ENCODE results near the gene ANO7.

ANO7 gene, protein sequence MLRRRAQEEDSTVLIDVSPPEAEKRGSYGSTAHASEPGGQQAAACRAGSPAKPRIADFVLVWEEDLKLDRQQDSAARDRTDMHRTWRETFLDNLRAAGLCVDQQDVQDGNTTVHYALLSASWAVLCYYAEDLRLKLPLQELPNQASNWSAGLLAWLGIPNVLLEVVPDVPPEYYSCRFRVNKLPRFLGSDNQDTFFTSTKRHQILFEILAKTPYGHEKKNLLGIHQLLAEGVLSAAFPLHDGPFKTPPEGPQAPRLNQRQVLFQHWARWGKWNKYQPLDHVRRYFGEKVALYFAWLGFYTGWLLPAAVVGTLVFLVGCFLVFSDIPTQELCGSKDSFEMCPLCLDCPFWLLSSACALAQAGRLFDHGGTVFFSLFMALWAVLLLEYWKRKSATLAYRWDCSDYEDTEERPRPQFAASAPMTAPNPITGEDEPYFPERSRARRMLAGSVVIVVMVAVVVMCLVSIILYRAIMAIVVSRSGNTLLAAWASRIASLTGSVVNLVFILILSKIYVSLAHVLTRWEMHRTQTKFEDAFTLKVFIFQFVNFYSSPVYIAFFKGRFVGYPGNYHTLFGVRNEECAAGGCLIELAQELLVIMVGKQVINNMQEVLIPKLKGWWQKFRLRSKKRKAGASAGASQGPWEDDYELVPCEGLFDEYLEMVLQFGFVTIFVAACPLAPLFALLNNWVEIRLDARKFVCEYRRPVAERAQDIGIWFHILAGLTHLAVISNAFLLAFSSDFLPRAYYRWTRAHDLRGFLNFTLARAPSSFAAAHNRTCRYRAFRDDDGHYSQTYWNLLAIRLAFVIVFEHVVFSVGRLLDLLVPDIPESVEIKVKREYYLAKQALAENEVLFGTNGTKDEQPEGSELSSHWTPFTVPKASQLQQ

DNA sequence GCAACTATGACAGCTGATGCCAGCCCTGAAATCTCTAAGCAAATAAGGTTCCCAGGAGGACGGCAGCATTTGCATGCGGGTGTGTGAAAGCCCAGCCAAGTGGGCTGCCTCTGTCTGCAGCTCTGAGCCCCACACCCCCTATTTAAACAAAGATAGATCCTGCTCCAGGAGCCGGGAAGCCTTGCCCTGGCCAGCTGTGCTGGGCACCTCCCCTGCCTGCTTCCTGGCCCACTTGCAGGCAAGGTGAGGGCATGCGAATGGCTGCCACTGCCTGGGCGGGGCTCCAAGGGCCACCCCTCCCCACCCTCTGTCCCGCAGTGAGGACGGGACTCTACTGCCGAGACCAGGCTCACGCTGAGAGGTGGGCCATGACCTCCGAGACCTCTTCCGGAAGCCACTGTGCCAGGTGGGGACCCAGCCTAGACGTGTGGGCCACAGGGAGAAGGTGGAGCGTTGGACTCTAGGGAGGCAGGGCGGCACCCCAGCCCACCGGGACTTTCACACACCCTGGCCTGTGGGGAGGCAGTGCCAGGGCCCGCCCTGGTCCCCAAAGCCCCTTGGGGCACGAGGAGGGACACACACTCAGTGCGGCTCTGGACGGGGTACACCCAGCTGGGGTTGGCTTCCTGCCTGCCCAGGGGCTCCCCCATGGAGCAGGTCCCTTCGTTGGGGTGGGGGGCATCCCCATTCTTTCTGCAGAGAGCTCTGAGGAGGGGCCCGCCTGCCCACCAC lies at the start of gene ANO7:
Gene ANO7, plus strand, starts transcription at position 317 of the 732 bp plus-strand sequence. CDS start 1,387 bp downstream, outside the sequence.
- peak; percentile 8 for DNase-seq (ENCODE audit: low spot score)

DNA sequence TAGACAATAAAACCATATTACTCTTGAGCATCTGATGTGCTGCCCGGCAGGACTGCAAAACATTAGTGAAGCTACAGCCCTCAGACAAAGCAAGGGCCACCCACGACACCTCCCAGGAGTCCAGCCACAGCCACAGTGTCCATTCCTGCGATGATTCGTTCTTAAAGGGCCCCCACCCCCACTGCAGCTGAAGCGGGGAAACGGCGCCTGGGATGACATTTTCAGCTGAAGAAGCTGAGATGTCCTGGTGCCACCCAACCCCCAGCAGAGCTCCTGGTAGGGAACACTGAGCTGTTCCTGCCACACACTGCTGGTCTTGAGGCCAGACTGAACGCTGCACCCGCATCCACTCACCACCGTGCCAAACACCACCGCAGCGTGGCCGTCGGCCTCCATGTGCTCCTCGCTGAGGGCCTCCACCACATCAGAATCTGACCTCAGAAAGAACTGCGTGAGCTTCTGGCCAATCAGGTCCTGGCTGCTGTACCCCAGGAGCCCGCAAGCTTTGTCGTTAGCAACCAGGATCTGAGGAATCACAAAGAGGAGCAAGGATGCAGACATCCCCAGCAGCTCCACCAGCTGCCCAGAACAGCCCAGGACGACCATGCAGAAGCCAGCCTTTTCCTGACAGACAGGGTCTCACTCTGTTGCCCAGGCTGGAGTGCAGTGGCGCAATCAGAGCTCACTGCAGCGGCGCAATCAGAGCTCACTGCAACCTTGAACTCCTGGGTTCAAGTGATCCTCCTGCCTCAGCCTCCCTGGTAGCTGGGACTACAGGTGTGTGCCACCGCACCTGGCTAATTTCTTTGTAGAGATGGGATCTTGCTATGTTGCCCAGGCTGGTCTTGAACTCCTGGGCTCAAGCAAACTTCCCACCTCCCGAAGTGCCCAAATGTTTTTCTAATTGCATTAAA lies 48.7 kb upstream of the ANO7 start:
- DNase-seq (ENCODE audit: low spot score): no peak

GRCh38 chr2:241140445-241140840 lies 48.0 kb upstream of the ANO7 start:
- no peak for DNase-seq (ENCODE audit: low spot score)

DNA sequence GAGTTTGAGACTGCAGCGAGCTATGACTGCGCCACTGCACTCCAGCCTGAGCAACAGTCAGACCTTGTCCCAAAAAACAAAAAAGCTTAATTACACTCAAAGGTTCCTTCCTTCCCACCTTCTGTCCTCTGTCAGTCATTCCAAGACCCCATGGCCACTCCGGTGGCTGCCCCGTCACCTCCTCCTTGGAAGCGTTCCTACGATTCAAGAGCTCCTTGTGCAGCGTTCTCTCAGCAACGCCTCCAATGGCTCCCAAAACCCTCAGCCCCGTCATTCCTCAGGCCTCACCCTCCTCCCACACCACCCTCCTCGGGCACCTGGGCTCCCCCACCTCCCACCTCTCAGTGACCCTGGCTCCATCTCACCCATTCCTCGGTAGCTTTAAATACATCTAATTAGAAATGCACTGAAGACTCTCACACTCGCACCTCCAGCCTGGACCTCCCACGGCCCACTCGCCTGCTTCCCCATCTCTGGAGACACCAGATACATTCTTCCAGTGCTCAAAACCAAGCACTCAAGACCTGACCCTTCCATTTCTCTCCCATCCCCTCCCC lies 47.2 kb upstream of the ANO7 start:
- no peak for DNase-seq (ENCODE audit: low spot score)

- no peak for DNase-seq (ENCODE audit: low spot score)
These were observed 46.4 kb upstream of the ANO7 start for GRCh38 chr2:241142063-241142462.

DNA sequence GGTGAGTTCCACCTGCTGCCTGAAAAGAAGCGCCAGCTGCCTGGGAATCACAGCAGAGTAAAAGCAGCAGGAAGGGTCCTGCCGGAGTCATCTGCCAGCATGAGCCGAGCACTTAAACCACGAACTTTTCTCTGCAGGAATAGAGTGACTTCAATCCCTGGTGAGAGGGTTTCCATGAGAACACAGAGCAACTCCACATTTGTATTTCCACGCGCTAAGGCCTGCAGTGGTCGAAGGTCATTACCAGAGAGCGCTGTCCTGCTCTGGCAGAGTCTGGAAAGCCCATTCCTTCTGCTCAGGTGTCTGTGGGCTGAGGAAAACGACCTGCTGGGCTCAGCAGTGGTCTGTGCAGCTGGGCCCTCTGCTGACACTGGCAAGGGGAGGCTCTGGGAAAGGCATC lies 45.9 kb upstream of the ANO7 start:
- DNase-seq (ENCODE audit: low spot score): no peak

DNA sequence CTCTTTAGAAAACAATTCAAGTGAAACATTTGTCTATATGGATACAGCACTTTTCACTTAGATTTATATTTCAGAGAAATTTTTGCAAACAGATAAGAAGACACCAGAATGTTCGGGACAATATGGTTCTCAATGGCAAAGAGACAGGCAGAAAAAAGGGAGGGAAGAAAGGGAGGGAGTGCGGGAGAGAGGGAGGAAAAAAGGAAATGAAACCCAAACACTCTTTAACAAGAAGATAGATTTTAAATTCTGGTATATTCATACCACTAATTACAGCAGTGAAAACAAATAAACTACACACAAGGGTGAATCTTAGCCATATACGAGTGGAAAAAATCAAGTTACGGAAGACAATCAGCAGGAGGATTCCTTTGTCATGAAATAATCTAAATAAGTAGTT lies 42.2 kb upstream of the ANO7 start:
- DNase-seq (ENCODE audit: low spot score): no peak

DNA sequence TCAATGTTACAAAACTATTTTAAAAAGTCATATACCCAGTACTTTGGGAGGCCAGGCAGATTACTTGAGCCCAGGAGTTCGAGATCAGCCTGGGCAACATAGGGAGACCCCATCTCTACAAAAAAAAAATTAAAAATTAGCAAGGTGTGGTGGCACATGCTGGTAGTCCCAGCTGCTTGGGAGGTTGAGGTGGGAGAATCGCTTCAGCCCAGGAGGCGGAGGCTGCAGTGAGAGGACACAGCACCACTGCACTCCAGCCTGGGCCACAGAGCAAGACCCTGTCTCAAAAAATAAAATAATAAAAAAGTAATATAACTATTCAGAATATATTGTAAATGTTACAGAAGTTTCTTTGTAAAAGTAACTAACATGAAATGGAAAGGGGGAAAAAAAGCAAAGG lies 41.1 kb upstream of the ANO7 start:
- DNase-seq (ENCODE audit: low spot score): no peak

DNA sequence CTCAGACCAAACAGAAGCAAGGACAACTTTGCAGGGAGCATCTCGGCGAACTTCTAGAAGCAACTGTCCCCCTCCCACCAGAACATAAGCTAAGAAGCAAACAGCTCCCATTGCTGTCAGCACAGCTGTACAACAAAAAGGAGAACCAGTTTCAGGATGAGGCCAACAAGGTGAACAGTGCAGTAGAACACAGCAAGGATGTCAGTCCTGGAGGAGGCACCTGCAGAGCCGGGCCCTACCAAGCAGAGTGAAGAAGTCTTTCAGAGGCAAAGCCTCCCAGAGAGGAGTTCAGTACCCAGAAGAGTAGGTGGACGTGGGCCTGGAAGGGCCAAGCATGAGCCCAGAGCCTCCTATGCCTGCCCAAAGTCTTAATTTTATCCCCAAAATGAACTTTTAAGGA lies 40.2 kb upstream of the ANO7 start:
- DNase-seq (ENCODE audit: low spot score): no peak

GRCh38 chr2:241148891-241149674 lies 39.4 kb upstream of the ANO7 start, which contains the start of gene PASK:
PASK (minus strand) TSS chr2:241149472; CDS start chr2:241143032, 6,440 bp downstream.
- peak; percentile 98 for DNase-seq (ENCODE audit: low spot score)

- DNase-seq (ENCODE audit: low spot score): no peak
These were observed 38.9 kb upstream of the ANO7 start for GRCh38 chr2:241149675-241149924.

- DNase-seq (ENCODE audit: low spot score): peak; percentile 99
These were observed 38.4 kb upstream of the ANO7 start, which contains the start of gene PPP1R7 for GRCh38 chr2:241149925-241150659. PPP1R7 (plus strand) TSS chr2:241150467; CDS start chr2:241150496, 29 bp downstream.

GRCh38 chr2:241150660-241151530 lies 37.6 kb upstream of the ANO7 start:
- no peak for DNase-seq (ENCODE audit: low spot score)

DNA sequence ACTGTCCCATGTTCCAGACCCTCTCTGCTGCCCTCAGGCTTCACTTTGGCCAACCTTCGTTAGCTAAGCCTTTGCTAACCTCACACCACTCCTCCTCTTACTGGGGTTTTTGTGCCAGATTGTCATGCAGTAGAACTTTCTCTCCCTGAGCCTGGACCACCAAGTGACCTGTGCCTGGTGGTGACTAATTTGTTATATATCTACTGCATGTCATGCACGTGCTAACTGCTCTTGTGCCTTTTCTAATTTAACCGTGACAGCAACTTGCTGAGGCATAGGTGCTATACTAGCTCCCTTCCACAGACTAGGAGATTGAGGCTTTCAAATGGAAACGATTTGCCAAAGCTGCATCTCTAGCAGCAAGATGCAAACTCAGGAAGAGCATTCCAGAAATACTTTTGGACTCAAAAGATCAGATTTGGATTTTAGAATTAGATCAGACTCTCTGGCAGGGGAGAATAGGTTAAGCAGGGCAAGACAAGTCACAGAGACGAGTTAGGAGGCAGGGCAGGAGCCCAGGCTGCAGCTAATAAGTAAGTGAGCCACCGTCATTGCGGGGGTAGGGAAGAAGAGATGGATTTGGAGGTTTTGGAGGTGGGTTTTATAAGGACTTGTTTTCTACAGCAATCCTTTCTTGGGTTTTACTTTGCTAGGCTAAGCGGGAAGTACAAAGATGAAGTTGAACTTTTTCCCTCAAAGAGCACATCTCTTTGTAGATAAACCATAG lies 36.4 kb upstream of the ANO7 start:
- no peak for DNase-seq (ENCODE audit: low spot score)

GRCh38 chr2:241153616-241154015 lies 34.9 kb upstream of the ANO7 start:
- DNase-seq (ENCODE audit: low spot score): no peak

- no peak for DNase-seq (ENCODE audit: low spot score)
These were observed 33.6 kb upstream of the ANO7 start for GRCh38 chr2:241154915-241155314.

GRCh38 chr2:241155936-241156335 lies 32.5 kb upstream of the ANO7 start:
- no peak for DNase-seq (ENCODE audit: low spot score)

- no peak for DNase-seq (ENCODE audit: low spot score)
These were observed 31.5 kb upstream of the ANO7 start for GRCh38 chr2:241156971-241157441.

Measured in hepatic stellate cell (primary cell).